HCT116 (cell line): ENCODE data around the gene CHRNA4. TPM values are rescaled to one million over a fixed set of nuclear protein-coding genes. Genes with fewer than 3 reads are reported as not detected.
A peak's percentile ranks its signal among the peaks of the same experiment; 100 is the strongest.

ENCODE experiments used
- ATAC-seq: fragments of 200-7000 bp; cut with Tn5 transposase; 2 replicates; pipeline ENCODE4 v1.9.1; 2020; ENCODE audit warnings: mild to moderate bottlenecking, moderate library complexity
- BruUV-seq: library from RNA; stranded (reverse); fragments of 400-500 nt; replicated peaks from 2 replicates; lab custom pipeline; 2021; lab: Mats Ljungman, UMichigan
- CTCF ChIA-PET: fragments of 300-600 bp; sonication (Branson Sonifier 250); formaldehyde crosslinking; loops from one replicate; lab custom pipeline; 2021; ENCODE audit warnings: antibody characterized with exemption; lab: Charles Lee
- POLR2A ChIA-PET: fragments of 300-600, 350-600 bp; sonication (Branson Sonifier 250); formaldehyde crosslinking; loops from one replicate; lab custom pipeline; 2021; ENCODE audit warnings: antibody characterized with exemption; lab: Charles Lee
- RAD21 ChIA-PET, 2 experiments: fragments of 300-600 bp; sonication (Branson Sonifier 250); formaldehyde crosslinking; loops; one replicate each; lab custom pipeline; 2023; ENCODE audit warnings: low total read pairs in 2 of 2; ENCODE audit not compliant: uncharacterized antibody in 2 of 2, unreplicated experiment in 2 of 2, low non-redundant PET in 1 of 2; lab: Charles Lee
- DNase-seq: peaks from one replicate; pipeline ENCODE4 v3.0.0-alpha.2; 2010; ENCODE audit warnings: low read depth, low spot score
- H2AFZ ChIP-seq: fragments of 200-600 bp; shearing (Covaris generic), sonication (generic); 2 replicates; pipeline ENCODE4 v1.6.1; 2017; ENCODE audit warnings: low read depth, mixed run types, mixed read lengths, antibody characterized with exemption, low read length; ENCODE audit not compliant: poor library complexity, severe bottlenecking
- H3K27ac ChIP-seq: 2 replicates; pipeline ENCODE4 v1.5.1; 2012; ENCODE audit warnings: low read depth, low read length
- H3K27me3 ChIP-seq: fragments of 200-600 bp; sonication (generic); 2 replicates; pipeline ENCODE4 v1.6.1; 2016; ENCODE audit warnings: mixed run types, low read length, mixed read lengths; ENCODE audit not compliant: insufficient read depth
- H3K36me3 ChIP-seq, 2 experiments: fragments of 200-500 bp in 1 of 2; fragments of 200-600 bp in 1 of 2; sonication (Bioruptor generic) in 1 of 2; sonication (generic) in 1 of 2; 2 replicates each; pipeline versions ENCODE4 v1.5.1 to v1.6.1; 2014 to 2016; ENCODE audit warnings: low read length in 2 of 2, inconsistent platforms in 1 of 2, mixed read lengths in 1 of 2, mixed run types in 1 of 2; ENCODE audit not compliant: insufficient read depth in 2 of 2, control insufficient read depth in 1 of 2
- H3K4me1 ChIP-seq, 2 experiments: fragments of 200-600 bp in 1 of 2; sonication (generic) in 1 of 2; 2 replicates each; pipeline versions ENCODE4 v1.5.1 to v1.6.1; 2012 to 2017; ENCODE audit warnings: low read length in 2 of 2, inconsistent platforms in 1 of 2, mild to moderate bottlenecking in 1 of 2, mixed read lengths in 1 of 2, mixed run types in 1 of 2, moderate library complexity in 1 of 2; ENCODE audit not compliant: insufficient read depth in 2 of 2, control insufficient read depth in 1 of 2
- H3K4me2 ChIP-seq: fragments of 200-600 bp; sonication (generic); 2 replicates; pipeline ENCODE4 v1.6.1; 2017; ENCODE audit warnings: mixed run types, low read length, mixed read lengths
- H3K4me3 ChIP-seq, 2 experiments: fragments of 200-600 bp in 1 of 2; sonication (generic) in 1 of 2; replicated peaks in 1 of 2; 2 replicates each; pipeline ENCODE4 v1.5.1; 2011 to 2016; ENCODE audit warnings: low read length in 2 of 2, control low read depth in 1 of 2, low read depth in 1 of 2, mild to moderate bottlenecking in 1 of 2, mixed read lengths in 1 of 2, mixed run types in 1 of 2
- H3K79me2 ChIP-seq: fragments of 200-600 bp; sonication (generic); 2 replicates; pipeline ENCODE4 v1.6.1; 2017; ENCODE audit warnings: mild to moderate bottlenecking, mixed run types, low read length, moderate library complexity, mixed read lengths; ENCODE audit not compliant: insufficient read depth
- H3K9ac ChIP-seq: fragments of 200-600 bp; sonication (generic); 2 replicates; pipeline ENCODE4 v1.6.1; 2016; ENCODE audit warnings: low read length, mixed read lengths
- H3K9me2 ChIP-seq: fragments of 200-600 bp; sonication (generic), shearing (Covaris generic); 2 replicates; pipeline ENCODE4 v1.6.1; 2017; ENCODE audit warnings: mixed run types, mild to moderate bottlenecking, moderate library complexity; ENCODE audit not compliant: insufficient read depth
- H3K9me3 ChIP-seq, 2 experiments: fragments of 200-500 bp in 1 of 2; fragments of 200-600 bp in 1 of 2; sonication (Bioruptor generic) in 1 of 2; sonication (generic) in 1 of 2; 2 replicates each; pipeline ENCODE4 v1.6.1; 2014 to 2017; ENCODE audit warnings: low read length in 2 of 2, mixed read lengths in 2 of 2, inconsistent platforms in 1 of 2, low read depth in 1 of 2, mild to moderate bottlenecking in 1 of 2, mixed run types in 1 of 2, moderate library complexity in 1 of 2; ENCODE audit not compliant: control insufficient read depth in 1 of 2, insufficient read depth in 1 of 2
- H4K20me1 ChIP-seq: fragments of 200-600 bp; sonication (generic), shearing (Covaris generic); 2 replicates; pipeline ENCODE4 v1.6.1; 2017; ENCODE audit warnings: mixed run types, mild to moderate bottlenecking, moderate library complexity; ENCODE audit not compliant: insufficient read depth
- CBX3 ChIP-seq: IDR thresholded peaks from 2 replicates; pipeline ENCODE4 v1.6.1; 2012; ENCODE audit warnings: low read depth
- ELF1 ChIP-seq: IDR thresholded peaks from 2 replicates; pipeline ENCODE4 v1.6.1; 2012; ENCODE audit warnings: low read depth, borderline replicate concordance
- EZH2 ChIP-seq: fragments of 200-600 bp; sonication (generic); IDR thresholded peaks from 2 replicates; pipeline ENCODE4 v1.6.1; 2017; ENCODE audit warnings: antibody characterized with exemption, mixed run types
- FOSL1 ChIP-seq: IDR thresholded peaks from 2 replicates; pipeline ENCODE4 v1.6.1; 2012; ENCODE audit warnings: low read depth
- JUND ChIP-seq: IDR thresholded peaks from 2 replicates; pipeline ENCODE4 v1.6.1; 2012
- POLR2A ChIP-seq: IDR thresholded peaks from 2 replicates; pipeline ENCODE4 v1.7.0; 2011; ENCODE audit warnings: borderline replicate concordance; ENCODE audit not compliant: insufficient read depth, insufficient read length; ENCODE audit errors: extremely low read depth
- RAD21 ChIP-seq: IDR thresholded peaks from 2 replicates; pipeline ENCODE4 v1.6.1; 2012; ENCODE audit warnings: low read depth, mild to moderate bottlenecking
- SP1 ChIP-seq: IDR thresholded peaks from 2 replicates; pipeline ENCODE4 v1.6.1; 2012; ENCODE audit warnings: low read depth
- SRF ChIP-seq: IDR thresholded peaks from 2 replicates; pipeline ENCODE4 v1.6.1; 2012; ENCODE audit warnings: low read depth
- TCF7L2 ChIP-seq: IDR thresholded peaks from 2 replicates; pipeline ENCODE4 v1.7.0; 2011; ENCODE audit warnings: borderline replicate concordance, inconsistent platforms; ENCODE audit not compliant: insufficient read depth, insufficient read length; ENCODE audit errors: extremely low read depth
- YY1 ChIP-seq: IDR thresholded peaks from 2 replicates; pipeline ENCODE4 v1.6.1; 2011; ENCODE audit warnings: low read length, low read depth, moderate library complexity, mild to moderate bottlenecking; ENCODE audit not compliant: insufficient replicate concordance; ENCODE audit errors: extremely low read depth
- ZFX ChIP-seq: fragments of 450-650 bp; IDR thresholded peaks from 2 replicates; pipeline ENCODE4 v1.6.1; 2017
- intact Hi-C: fragments of 100-400 bp; cut with micrococcal nuclease; formaldehyde crosslinking; loops from 2 replicates; pipeline ENCODE4 v1.10.0; 2022
- total RNA-seq: library from RNA; stranded (reverse); gene quantifications from one replicate; pipeline ENCODE4 v1.2.1, GENCODE V29; 2021; ENCODE audit not compliant: unreplicated experiment
- TF ChIP-seq, protein P1 (sequence below): IDR thresholded peaks from 2 replicates; pipeline ENCODE4 v1.6.1; 2012; ENCODE audit warnings: low read depth
- TF ChIP-seq, protein P2 (sequence below), 3 experiments: fragments of 200-600 bp in 1 of 3; sonication (generic) in 1 of 3; IDR thresholded peaks in 2 of 3; conservative IDR thresholded peaks in 1 of 3; 2 replicates each; pipeline ENCODE4 v1.5.1; 2012 to 2017; ENCODE audit warnings: low read depth in 2 of 3, low read length in 2 of 3, antibody characterized with exemption in 1 of 3, borderline replicate concordance in 1 of 3, control low read depth in 1 of 3, mild to moderate bottlenecking in 1 of 3, mixed read lengths in 1 of 3, mixed run types in 1 of 3, moderate library complexity in 1 of 3; ENCODE audit not compliant: insufficient read depth in 1 of 3
- TF ChIP-seq, protein P3 (sequence below): IDR thresholded peaks from 2 replicates; pipeline ENCODE4 v1.6.1; 2011; ENCODE audit warnings: mild to moderate bottlenecking, low read length, moderate library complexity; ENCODE audit not compliant: insufficient replicate concordance; ENCODE audit errors: extremely low read depth

CHRNA4 gene
- total RNA-seq, 1 experiment from 2014 or later, result not detected

DNA sequence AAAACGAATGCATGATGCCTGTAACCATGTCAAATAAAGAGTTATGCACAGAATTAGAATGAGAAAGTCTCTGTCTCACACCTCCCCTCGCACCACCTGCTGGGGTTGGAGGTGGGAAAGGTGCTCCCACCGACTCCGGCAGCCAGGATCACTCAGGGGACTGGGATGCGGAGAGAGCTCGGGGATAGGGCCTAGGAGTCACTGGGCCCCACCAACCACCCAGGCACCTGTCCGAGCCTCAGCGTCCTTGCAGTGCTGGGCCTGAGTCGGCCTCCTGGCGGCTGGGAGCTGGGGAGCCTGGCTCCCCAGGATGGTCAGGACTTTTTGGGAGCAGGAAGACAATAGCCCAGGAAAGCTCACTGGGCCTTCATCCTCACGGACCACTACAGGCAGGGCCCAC is 22.4 kb upstream of the CHRNA4 start (continued):
- TF ChIP-seq, protein P1, sequence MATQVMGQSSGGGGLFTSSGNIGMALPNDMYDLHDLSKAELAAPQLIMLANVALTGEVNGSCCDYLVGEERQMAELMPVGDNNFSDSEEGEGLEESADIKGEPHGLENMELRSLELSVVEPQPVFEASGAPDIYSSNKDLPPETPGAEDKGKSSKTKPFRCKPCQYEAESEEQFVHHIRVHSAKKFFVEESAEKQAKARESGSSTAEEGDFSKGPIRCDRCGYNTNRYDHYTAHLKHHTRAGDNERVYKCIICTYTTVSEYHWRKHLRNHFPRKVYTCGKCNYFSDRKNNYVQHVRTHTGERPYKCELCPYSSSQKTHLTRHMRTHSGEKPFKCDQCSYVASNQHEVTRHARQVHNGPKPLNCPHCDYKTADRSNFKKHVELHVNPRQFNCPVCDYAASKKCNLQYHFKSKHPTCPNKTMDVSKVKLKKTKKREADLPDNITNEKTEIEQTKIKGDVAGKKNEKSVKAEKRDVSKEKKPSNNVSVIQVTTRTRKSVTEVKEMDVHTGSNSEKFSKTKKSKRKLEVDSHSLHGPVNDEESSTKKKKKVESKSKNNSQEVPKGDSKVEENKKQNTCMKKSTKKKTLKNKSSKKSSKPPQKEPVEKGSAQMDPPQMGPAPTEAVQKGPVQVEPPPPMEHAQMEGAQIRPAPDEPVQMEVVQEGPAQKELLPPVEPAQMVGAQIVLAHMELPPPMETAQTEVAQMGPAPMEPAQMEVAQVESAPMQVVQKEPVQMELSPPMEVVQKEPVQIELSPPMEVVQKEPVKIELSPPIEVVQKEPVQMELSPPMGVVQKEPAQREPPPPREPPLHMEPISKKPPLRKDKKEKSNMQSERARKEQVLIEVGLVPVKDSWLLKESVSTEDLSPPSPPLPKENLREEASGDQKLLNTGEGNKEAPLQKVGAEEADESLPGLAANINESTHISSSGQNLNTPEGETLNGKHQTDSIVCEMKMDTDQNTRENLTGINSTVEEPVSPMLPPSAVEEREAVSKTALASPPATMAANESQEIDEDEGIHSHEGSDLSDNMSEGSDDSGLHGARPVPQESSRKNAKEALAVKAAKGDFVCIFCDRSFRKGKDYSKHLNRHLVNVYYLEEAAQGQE, result no peak
- no peak for TF ChIP-seq CBX3

DNA sequence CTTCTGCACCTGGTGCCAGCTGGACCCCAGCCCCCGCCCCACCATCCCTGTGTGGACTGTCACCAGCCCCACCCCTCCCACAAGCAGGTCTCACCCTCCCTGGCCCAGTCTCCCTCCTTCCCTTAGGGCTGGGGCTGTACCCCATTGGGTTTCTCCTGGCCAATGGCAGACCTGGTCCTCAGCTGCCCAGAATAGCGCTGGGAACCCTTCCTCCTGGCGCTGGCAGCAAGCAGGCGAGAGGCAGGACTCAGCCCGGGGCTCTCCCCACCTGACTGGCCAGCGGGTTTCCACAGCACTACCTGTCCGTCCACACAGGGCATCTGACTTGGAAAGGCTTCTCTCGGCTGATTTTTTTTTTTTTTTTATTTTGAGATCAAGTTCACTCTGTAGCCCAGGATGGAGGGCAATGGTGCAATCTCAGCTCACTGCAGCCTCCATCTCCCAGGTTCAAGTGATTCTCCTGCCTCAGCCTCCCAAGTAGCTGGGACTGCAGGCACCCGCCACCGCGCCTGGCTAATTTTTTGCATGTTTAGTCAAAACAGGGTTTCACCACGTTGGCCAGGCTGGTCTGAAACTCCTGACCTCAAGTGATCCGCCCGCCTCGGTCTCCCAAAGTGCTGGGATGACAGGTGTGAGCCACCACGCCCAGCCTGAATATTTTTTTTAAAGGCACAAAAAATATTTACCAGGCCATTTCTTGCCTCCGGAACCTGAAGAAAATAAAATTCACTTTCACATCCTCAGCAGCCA is 21.6 kb upstream of the CHRNA4 start:
- ATAC-seq (peak; percentile 39), DNase-seq (no peak)
- peaks cover 14 to 24% of the 10 kb centered on the region in 2 experiments; a peak in 2 of 4 replicates for H3K9me3 ChIP-seq
- no peaks in the 10 kb centered on the region for H3K4me1 ChIP-seq
- H3K4me3 ChIP-seq, result no peak overlapping the region
- H3K27me3 ChIP-seq, result no peaks in the 10 kb centered on the region
- no peak overlapping the region for H3K9ac ChIP-seq
- intact Hi-C loops, result loop anchor here (1.0 kb wide), 1 partner anchor 73 kb away; no protein-coding TSS in a partner anchor
- no peak overlapping the region for H2AFZ ChIP-seq
- H3K36me3 ChIP-seq, result no peaks in the 10 kb centered on the region
- H3K4me2 ChIP-seq, result no peak overlapping the region
- H3K9me2 ChIP-seq, result no peaks in the 10 kb centered on the region
- no TSS peak for BruUV-seq
- POLR2A ChIA-PET, result no interaction called here
- H3K79me2 ChIP-seq, result no peaks in the 10 kb centered on the region
- H3K27ac ChIP-seq, result no peak overlapping the region
- CTCF ChIA-PET, result interaction anchor here (1.3 to 3.7 kb wide), 5 partner anchors 26 to 158 kb away, joined by 3 to 55 read pairs (median 5); no protein-coding TSS in a partner anchor
- RAD21 ChIA-PET, result interaction anchor here (1.2 to 1.6 kb wide), 2 partner anchors 73 kb away, joined by 5 to 9 read pairs; no protein-coding TSS in a partner anchor
- no peaks in the 10 kb centered on the region for H4K20me1 ChIP-seq
- TF ChIP-seq RAD21, result no peak
- no peak for TF ChIP-seq CBX3
- TF ChIP-seq, protein P2, sequence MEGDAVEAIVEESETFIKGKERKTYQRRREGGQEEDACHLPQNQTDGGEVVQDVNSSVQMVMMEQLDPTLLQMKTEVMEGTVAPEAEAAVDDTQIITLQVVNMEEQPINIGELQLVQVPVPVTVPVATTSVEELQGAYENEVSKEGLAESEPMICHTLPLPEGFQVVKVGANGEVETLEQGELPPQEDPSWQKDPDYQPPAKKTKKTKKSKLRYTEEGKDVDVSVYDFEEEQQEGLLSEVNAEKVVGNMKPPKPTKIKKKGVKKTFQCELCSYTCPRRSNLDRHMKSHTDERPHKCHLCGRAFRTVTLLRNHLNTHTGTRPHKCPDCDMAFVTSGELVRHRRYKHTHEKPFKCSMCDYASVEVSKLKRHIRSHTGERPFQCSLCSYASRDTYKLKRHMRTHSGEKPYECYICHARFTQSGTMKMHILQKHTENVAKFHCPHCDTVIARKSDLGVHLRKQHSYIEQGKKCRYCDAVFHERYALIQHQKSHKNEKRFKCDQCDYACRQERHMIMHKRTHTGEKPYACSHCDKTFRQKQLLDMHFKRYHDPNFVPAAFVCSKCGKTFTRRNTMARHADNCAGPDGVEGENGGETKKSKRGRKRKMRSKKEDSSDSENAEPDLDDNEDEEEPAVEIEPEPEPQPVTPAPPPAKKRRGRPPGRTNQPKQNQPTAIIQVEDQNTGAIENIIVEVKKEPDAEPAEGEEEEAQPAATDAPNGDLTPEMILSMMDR (IDR thresholded peaks at IDR 0.05 in 2 of 3, conservative IDR thresholded peaks at IDR 0.05 in 1 of 3; ENCODE audit: borderline replicate concordance in 1 of 3, insufficient read depth in 1 of 3, low read depth in 2 of 3, low read length in 2 of 3), result no peak
- no peak for TF ChIP-seq YY1
- TF ChIP-seq ELF1, result no peak
- no peak for TF ChIP-seq EZH2
- no peak for TF ChIP-seq SRF
- no peak for TF ChIP-seq POLR2A
- no peak for TF ChIP-seq SP1
- TF ChIP-seq ZFX, result no peak
- TF ChIP-seq, protein P3, sequence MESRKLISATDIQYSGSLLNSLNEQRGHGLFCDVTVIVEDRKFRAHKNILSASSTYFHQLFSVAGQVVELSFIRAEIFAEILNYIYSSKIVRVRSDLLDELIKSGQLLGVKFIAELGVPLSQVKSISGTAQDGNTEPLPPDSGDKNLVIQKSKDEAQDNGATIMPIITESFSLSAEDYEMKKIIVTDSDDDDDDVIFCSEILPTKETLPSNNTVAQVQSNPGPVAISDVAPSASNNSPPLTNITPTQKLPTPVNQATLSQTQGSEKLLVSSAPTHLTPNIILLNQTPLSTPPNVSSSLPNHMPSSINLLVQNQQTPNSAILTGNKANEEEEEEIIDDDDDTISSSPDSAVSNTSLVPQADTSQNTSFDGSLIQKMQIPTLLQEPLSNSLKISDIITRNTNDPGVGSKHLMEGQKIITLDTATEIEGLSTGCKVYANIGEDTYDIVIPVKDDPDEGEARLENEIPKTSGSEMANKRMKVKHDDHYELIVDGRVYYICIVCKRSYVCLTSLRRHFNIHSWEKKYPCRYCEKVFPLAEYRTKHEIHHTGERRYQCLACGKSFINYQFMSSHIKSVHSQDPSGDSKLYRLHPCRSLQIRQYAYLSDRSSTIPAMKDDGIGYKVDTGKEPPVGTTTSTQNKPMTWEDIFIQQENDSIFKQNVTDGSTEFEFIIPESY, result no peak
- no peak for TF ChIP-seq FOSL1
- TF ChIP-seq JUND, result no peak
- TF ChIP-seq TCF7L2, result no peak
